DND-41 (cell line): ENCODE data around the gene ALKBH5.

ENCODE experiments used
- ATAC-seq: fragments of 200-7000 bp; cut with Tn5 transposase; 3 replicates; pipeline ENCODE4 v1.9.1; 2021; ENCODE audit warnings: low read depth; ENCODE audit not compliant: insufficient read depth
- DNase-seq: peaks from one replicate; pipeline ENCODE4 v3.0.0-alpha.2; 2020
- H2AFZ ChIP-seq: 2 replicates; pipeline ENCODE4 v1.6.0; 2012; ENCODE audit warnings: low read depth, low read length
- H3K27ac ChIP-seq: 2 replicates; pipeline ENCODE4 v1.5.1; 2012; ENCODE audit warnings: low read length, inconsistent platforms
- H3K27me3 ChIP-seq: fragments of 200-600 bp; sonication (generic); 2 replicates; pipeline ENCODE4 v1.6.0; 2012; ENCODE audit warnings: low read length, mild to moderate bottlenecking, inconsistent platforms; ENCODE audit not compliant: insufficient read depth, poor library complexity
- H3K36me3 ChIP-seq: 2 replicates; pipeline ENCODE4 v1.5.1; 2012; ENCODE audit warnings: low read length, inconsistent platforms; ENCODE audit not compliant: insufficient read depth
- H3K4me1 ChIP-seq: 2 replicates; pipeline ENCODE4 v1.5.1; 2012; ENCODE audit warnings: mild to moderate bottlenecking, low read length; ENCODE audit not compliant: insufficient read depth
- H3K4me2 ChIP-seq: 2 replicates; pipeline ENCODE4 v1.6.0; 2012; ENCODE audit warnings: mild to moderate bottlenecking, moderate library complexity, low read length, inconsistent platforms; ENCODE audit not compliant: insufficient read depth
- H3K4me3 ChIP-seq, 2 experiments: fragments of 200-600 bp in 1 of 2; shearing (Covaris generic) in 1 of 2; 2 replicates each; pipeline ENCODE4 v1.5.1; 2012 to 2016; ENCODE audit warnings: inconsistent platforms in 2 of 2, low read length in 2 of 2, mild to moderate bottlenecking in 2 of 2, low read depth in 1 of 2, moderate library complexity in 1 of 2
- H3K79me2 ChIP-seq: 2 replicates; pipeline ENCODE4 v1.6.0; 2012; ENCODE audit warnings: low read length, inconsistent platforms; ENCODE audit not compliant: insufficient read depth
- H3K9ac ChIP-seq: 2 replicates; pipeline ENCODE4 v1.6.0; 2012; ENCODE audit warnings: low read depth, mild to moderate bottlenecking, inconsistent platforms, low read length, moderate library complexity
- H3K9me3 ChIP-seq: 2 replicates; pipeline ENCODE4 v1.5.1; 2012; ENCODE audit warnings: low read length, moderate library complexity, mild to moderate bottlenecking, inconsistent platforms; ENCODE audit not compliant: insufficient read depth, severe bottlenecking
- H4K20me1 ChIP-seq: 2 replicates; pipeline ENCODE4 v1.6.0; 2012; ENCODE audit warnings: low read length; ENCODE audit not compliant: insufficient read depth
- CTCF ChIP-seq: IDR thresholded peaks from 2 replicates; pipeline ENCODE4 v1.5.1; 2012; ENCODE audit warnings: borderline replicate concordance, low read length, moderate library complexity, mild to moderate bottlenecking; ENCODE audit not compliant: poor library complexity, severe bottlenecking; ENCODE audit errors: extremely low read depth
- EZH2 ChIP-seq: IDR thresholded peaks from 3 replicates; pipeline ENCODE4 v1.6.1; 2012; ENCODE audit warnings: borderline replicate concordance, low read depth, mild to moderate bottlenecking, moderate library complexity, low read length, inconsistent platforms; ENCODE audit not compliant: severe bottlenecking

The ALKBH5 gene

GRCh38 chr17:18254888-18255649 lies 71.4 kb downstream of the ALKBH5 start:
- DNase-seq (no peak), ATAC-seq (no peak)
- H3K9me3 ChIP-seq = no peaks in the 10 kb centered on the region
- no peak overlapping the region for H3K4me3 ChIP-seq
- H3K27ac ChIP-seq = no peak overlapping the region
- no peak overlapping the region for H3K9ac ChIP-seq
- peaks cover 30% of the 10 kb centered on the region for H3K79me2 ChIP-seq
- no peaks in the 10 kb centered on the region for H3K27me3 ChIP-seq
- H2AFZ ChIP-seq = no peak overlapping the region
- H3K36me3 ChIP-seq = peaks cover 69% of the 10 kb centered on the region
- H4K20me1 ChIP-seq = peaks cover 42% of the 10 kb centered on the region
- H3K4me1 ChIP-seq = peaks cover 31% of the 10 kb centered on the region
- H3K4me2 ChIP-seq = no peak overlapping the region
- TF ChIP-seq EZH2 (no peak), CTCF (no peak)

GRCh38 chr17:18256351-18256750 lies 72.7 kb downstream of the ALKBH5 start:
- no peak for TF ChIP-seq EZH2
- no peak for TF ChIP-seq CTCF
- Histone ChIP-seq H3K27ac (no peak overlapping the region), H3K36me3 (peaks cover 56% of the 10 kb centered on the region), H3K9ac (peak overlapping the region; percentile 92; the same call in 1 of the 2 replicates), H3K4me2 (peak overlapping the region; percentile 91; the same call in 1 of the 2 replicates), H3K4me1 (peaks cover 43% of the 10 kb centered on the region), H3K9me3 (no peaks in the 10 kb centered on the region), H3K27me3 (no peaks in the 10 kb centered on the region), H3K4me3 (no peak overlapping the region), H3K79me2 (peaks cover 35% of the 10 kb centered on the region), H2AFZ (no peak overlapping the region), H4K20me1 (peaks cover 42% of the 10 kb centered on the region)
- DNase-seq = no peak
- ATAC-seq = no peak

DNA sequence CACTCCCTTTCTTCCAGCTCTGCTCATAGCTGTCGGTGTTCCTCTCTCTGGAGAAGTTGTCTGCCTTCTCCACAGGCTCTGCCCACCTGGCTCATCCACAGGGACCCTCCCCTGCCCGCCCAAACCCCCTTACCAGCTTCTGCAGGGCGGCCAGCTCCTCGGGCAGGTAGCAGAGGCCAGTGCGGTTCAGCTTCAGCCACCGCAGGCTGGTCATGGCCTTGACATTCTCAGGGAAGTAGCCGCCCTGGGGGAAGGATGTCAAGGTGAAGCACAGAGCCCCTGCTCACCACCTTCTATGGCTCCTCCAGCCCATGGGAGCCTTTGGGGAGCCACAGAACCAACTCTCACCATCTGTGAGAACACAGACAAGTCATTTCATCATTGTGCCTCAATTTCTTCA lies 73.1 kb downstream of the ALKBH5 start:
- no peak for ATAC-seq
- Histone ChIP-seq H3K4me1 (peaks cover 47% of the 10 kb centered on the region), H3K27ac (no peak overlapping the region), H3K4me2 (peak overlapping the region; percentile 91), H4K20me1 (peaks cover 42% of the 10 kb centered on the region), H3K79me2 (peaks cover 39% of the 10 kb centered on the region), H3K4me3 (peak overlapping the region in 1 of 2 experiments; percentile 74; a peak in 2 of 4 replicates), H3K9me3 (no peaks in the 10 kb centered on the region), H3K36me3 (peaks cover 52% of the 10 kb centered on the region), H2AFZ (no peak overlapping the region), H3K27me3 (no peaks in the 10 kb centered on the region), H3K9ac (peak overlapping the region; percentile 92; the same call in 1 of the 2 replicates)
- DNase-seq = no peak
- TF ChIP-seq EZH2 (no peak), CTCF (no peak)
